ENCODE measurements around the gene PCBD2. TPM values are rescaled to one million over a fixed set of nuclear protein-coding genes. Genes with fewer than 3 reads are reported as not detected.

PCBD2 gene
- total and polyA plus RNA-seq, 2 of the 8 experiments (the other 6 are each of a cell fraction or from before 2014, with no cell fraction given): 4.8 to 10.3 TPM

DNA sequence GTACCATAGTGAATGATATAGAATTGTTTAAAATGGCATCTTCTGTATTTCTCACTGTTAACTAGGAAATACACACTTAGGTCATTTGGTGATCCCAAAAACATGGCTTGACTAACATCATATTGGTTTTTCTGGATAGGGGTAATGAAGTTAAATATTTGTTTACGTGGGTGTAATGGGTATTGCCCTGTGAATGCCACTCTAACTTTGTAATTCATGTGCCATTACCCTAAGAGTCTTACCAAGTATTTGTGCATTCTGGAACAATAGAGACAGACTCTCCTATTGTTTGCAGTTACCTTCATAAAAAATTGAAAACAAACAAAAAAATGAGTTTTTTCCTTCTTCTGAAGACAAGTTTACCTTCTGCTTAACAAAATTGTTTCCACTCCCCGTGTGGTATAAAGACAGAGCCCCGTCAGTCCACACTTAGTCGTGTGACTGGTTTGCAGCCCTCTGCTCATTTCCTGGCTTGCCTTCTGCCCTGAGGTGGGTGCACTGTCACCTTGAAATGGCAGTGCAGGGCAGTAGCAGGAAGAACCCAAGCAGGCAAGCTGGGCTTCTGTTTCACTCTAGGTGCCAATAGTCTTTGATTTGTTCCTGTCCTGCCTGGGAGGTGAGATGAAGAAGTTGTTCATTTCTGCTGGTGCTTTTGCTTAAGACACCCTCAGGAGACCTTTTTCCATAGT is 53.1 kb downstream of the PCBD2 start:
- TF ChIP-seq KDM4A (IDR thresholded peaks at IDR 0.05; ENCODE audit: low read depth, low read length, severe bottlenecking): no peak
- no peak for TF ChIP-seq CHD1 (IDR thresholded peaks at IDR 0.05; ENCODE audit: low read depth, low read length)
- TF ChIP-seq SIRT6 (IDR thresholded peaks at IDR 0.05; ENCODE audit: low read length): no peak
- no peak for TF ChIP-seq YY1 (IDR thresholded peaks at IDR 0.05; ENCODE audit: low read depth, low read length)
- no peak for TF ChIP-seq SP1 (IDR thresholded peaks at IDR 0.05; ENCODE audit: low read depth, low read length)
- TF ChIP-seq, protein P1, sequence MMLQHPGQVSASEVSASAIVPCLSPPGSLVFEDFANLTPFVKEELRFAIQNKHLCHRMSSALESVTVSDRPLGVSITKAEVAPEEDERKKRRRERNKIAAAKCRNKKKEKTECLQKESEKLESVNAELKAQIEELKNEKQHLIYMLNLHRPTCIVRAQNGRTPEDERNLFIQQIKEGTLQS (IDR thresholded peaks at IDR 0.05; ENCODE audit: insufficient read depth, low read depth, low read length): no peak
- TF ChIP-seq EZH2 (IDR thresholded peaks at IDR 0.05; ENCODE audit: low read depth, low read length, severe bottlenecking): no peak
- TF ChIP-seq TEAD4 (IDR thresholded peaks at IDR 0.05; ENCODE audit: low read depth, low read length): no peak
- TF ChIP-seq BACH1 (IDR thresholded peaks at IDR 0.05; ENCODE audit: low read length): no peak
- TF ChIP-seq KDM5A (IDR thresholded peaks at IDR 0.05; ENCODE audit: low read length): no peak
- TF ChIP-seq, protein P2, sequence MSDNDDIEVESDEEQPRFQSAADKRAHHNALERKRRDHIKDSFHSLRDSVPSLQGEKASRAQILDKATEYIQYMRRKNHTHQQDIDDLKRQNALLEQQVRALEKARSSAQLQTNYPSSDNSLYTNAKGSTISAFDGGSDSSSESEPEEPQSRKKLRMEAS (IDR thresholded peaks at IDR 0.05): no peak
- Histone ChIP-seq H2BK20ac (ENCODE audit: low read length) (no peak overlapping the region), H3K14ac (ENCODE audit: insufficient read length) (no peak overlapping the region), H3K23ac (ENCODE audit: insufficient read length) (no peak overlapping the region), H3K36me3 (ENCODE audit: control insufficient read depth in 2 of 4, insufficient read depth in 4 of 4, low read length in 3 of 4) (no peaks in the 10 kb centered on the region; a peak in 2 of 8 replicates), H3K9ac (replicated peaks in 1 of 4; ENCODE audit: extremely low read depth in 1 of 4, low read depth in 3 of 4, low read length in 3 of 4) (no peak overlapping the region; a peak in 1 of 7 replicates), H3K4me1 (replicated peaks in 1 of 4; ENCODE audit: control insufficient read depth in 3 of 4, insufficient read depth in 4 of 4, low read length in 3 of 4) (peaks cover 0 to 6% (median 3%) of the 10 kb centered on the region in 4 experiments; a peak in 4 of 7 replicates), H3K27ac (ENCODE audit: low read depth, low read length) (no peak overlapping the region), H3K79me2 (ENCODE audit: control insufficient read depth in 1 of 2, insufficient read depth in 2 of 2, low read length in 2 of 2) (no peaks in the 10 kb centered on the region), H2BK5ac (ENCODE audit: low read depth, low read length) (no peak overlapping the region), H2BK120ac (replicated peaks; ENCODE audit: low read depth, low read length) (no peak overlapping the region), H2AK5ac (ENCODE audit: low read depth, low read length) (0 out of 2 replicates have a peak overlapping the region, but pooled peaks have one; percentile 14), H3K18ac (ENCODE audit: extremely low read depth, low read length) (no peak overlapping the region), H4K20me1 (replicated peaks in 1 of 2; ENCODE audit: control insufficient read depth in 1 of 2, insufficient read depth in 2 of 2, low read length in 2 of 2) (no peaks in the 10 kb centered on the region), H3K27me3 (replicated peaks in 1 of 4; ENCODE audit: control insufficient read depth in 3 of 4, extremely low read depth in 1 of 4, insufficient read depth in 3 of 4, low read length in 3 of 4) (no peaks in the 10 kb centered on the region), H2AFZ (ENCODE audit: low read length) (no peak overlapping the region), H3K4ac (replicated peaks; ENCODE audit: insufficient read length, low read depth, low read length) (no peak overlapping the region), H2BK12ac (ENCODE audit: low read depth, low read length) (no peak overlapping the region), H3K9me3 (ENCODE audit: insufficient read depth in 2 of 2, low read depth in 1 of 2, low read length in 1 of 2) (peaks cover 0 to 3% of the 10 kb centered on the region in 2 experiments; a peak in 1 of 4 replicates), H4K91ac (replicated peaks; ENCODE audit: insufficient read length, low read length) (no peak overlapping the region), H2BK15ac (ENCODE audit: low read length) (no peak overlapping the region), H3K4me3 (ENCODE audit: extremely low read depth in 1 of 4, insufficient read depth in 2 of 4, low read depth in 3 of 4, low read length in 4 of 4) (no peak overlapping the region), H3K23me2 (ENCODE audit: low read depth, low read length) (no peaks in the 10 kb centered on the region), H3K4me2 (ENCODE audit: insufficient read depth in 1 of 2, low read depth in 2 of 2, low read length in 2 of 2) (0 out of 4 replicates have a peak overlapping the region, but pooled peaks of 1 of the 2 experiments have one; percentile 18), H3K79me1 (ENCODE audit: low read depth, low read length) (no peaks in the 10 kb centered on the region), H4K5ac (ENCODE audit: insufficient read length, low read depth, low read length) (no peak overlapping the region), H4K8ac (ENCODE audit: extremely low read depth, insufficient read depth, low read length) (no peak overlapping the region), H3K56ac (replicated peaks; ENCODE audit: insufficient read length, low read depth, low read length) (no peak overlapping the region)
- 74% methylated on average over 4 of the region's 4 CpGs; no CpG with 5 or more reads in 1 of the 2 experiments for WGBS, 2 experiments (ENCODE audit: extremely low coverage in 1 of 2, insufficient coverage in 1 of 2, insufficient read length in 1 of 2, insufficient replicate concordance in 2 of 2, low coverage in 1 of 2, low lambda C conversion rate in 2 of 2, missing lambda C conversion rate in 1 of 2)
- DNase-seq (ENCODE audit: low read depth in 1 of 2, low spot score in 2 of 2): no peak
- no peak for FAIRE-seq
- ChIA-PET CTCF (ENCODE audit: partially characterized antibody) (no interaction called here), POLR2A (ENCODE audit: partially characterized antibody) (no interaction called here)
